ENCODE measurements around the gene FER.

GRCh38 chr5:109199799-109200620 is 452.3 kb downstream of the FER start:
- no peak for TF ChIP-seq CTCF (conservative IDR thresholded peaks at IDR 0.05; ENCODE audit: low read depth, low read length)
- TF ChIP-seq EZH2 (IDR thresholded peaks at IDR 0.05; ENCODE audit: borderline replicate concordance, low read depth, low read length, poor library complexity, severe bottlenecking) = no peak

Data from A673 (cell line).